NT2/D1 (cell line): ENCODE data around the gene HAAO.

Experiments used
- DNase-seq: peaks from one replicate; pipeline ENCODE4 v3.0.0-alpha.2; 2011; ENCODE audit warnings: low read depth, low spot score
- H3K27me3 ChIP-seq: 2 replicates; pipeline ENCODE4 v1.6.0; 2011; ENCODE audit warnings: mild to moderate bottlenecking; ENCODE audit not compliant: insufficient read length, insufficient read depth
- H3K36me3 ChIP-seq: 2 replicates; pipeline ENCODE4 v1.6.1; 2011; ENCODE audit warnings: mild to moderate bottlenecking, low read length, mixed read lengths; ENCODE audit not compliant: insufficient read depth, insufficient read length
- H3K4me1 ChIP-seq: 2 replicates; pipeline ENCODE4 v1.5.1; 2011; ENCODE audit not compliant: insufficient read depth, insufficient read length
- H3K4me3 ChIP-seq: 2 replicates; pipeline ENCODE4 v1.5.1; 2011; ENCODE audit warnings: low read depth; ENCODE audit not compliant: insufficient read length
- H3K9ac ChIP-seq: 2 replicates; pipeline ENCODE4 v1.6.0; 2011; ENCODE audit warnings: low read depth; ENCODE audit not compliant: insufficient read length
- H3K9me3 ChIP-seq: 2 replicates; pipeline ENCODE4 v1.5.1; 2011; ENCODE audit warnings: mild to moderate bottlenecking, low read length; ENCODE audit not compliant: insufficient read depth
- SUZ12 ChIP-seq: IDR thresholded peaks from 2 replicates; pipeline ENCODE4 v1.6.1; 2011; ENCODE audit not compliant: insufficient read length, insufficient read depth; ENCODE audit errors: extremely low read depth
- YY1 ChIP-seq: IDR thresholded peaks from 2 replicates; pipeline ENCODE4 v1.6.1; 2011; ENCODE audit not compliant: insufficient read length, insufficient read depth
- ZNF274 ChIP-seq: IDR thresholded peaks from 2 replicates; pipeline ENCODE4 v1.6.1; 2011; ENCODE audit warnings: mild to moderate bottlenecking, low read depth, low read length

HAAO gene

DNA sequence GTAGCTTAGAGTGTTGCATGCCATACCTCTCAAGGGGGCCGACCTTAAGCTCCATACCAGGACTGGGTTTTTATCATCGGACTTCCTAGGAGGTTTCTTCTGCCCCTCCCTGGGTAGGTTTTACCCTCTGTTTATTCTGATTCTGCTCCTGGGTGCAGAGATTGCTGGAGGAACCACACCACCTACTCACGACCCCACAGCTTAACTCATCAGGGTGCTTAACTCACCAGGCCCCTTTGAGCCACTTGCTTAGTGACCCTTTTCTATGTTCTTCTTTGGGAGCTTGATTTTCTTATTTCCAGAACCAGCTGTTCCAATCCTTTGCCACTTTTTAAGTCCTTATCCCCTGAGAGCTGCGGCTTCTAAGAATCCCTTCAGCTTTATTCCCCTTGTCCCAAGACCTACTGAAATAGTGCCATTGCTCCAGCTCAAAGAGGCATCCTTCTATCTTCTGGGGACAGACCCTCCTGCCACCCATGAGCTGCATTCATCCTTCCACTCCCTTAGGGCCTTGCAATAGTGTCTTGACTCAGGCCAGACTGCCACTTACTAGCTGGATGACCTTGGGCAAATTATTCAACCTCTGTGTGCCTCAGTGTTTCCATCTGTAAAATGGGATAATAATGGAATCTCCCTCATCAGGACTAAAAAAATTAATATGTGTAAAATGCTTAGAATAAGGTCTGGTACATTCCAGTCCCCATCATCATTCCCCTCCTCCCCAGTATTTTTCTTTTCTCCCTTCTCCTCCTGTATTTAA is 34.2 kb downstream of the HAAO start:
- Histone ChIP-seq H3K9me3 (no peaks in the 10 kb centered on the region), H3K36me3 (no peaks in the 10 kb centered on the region), H3K27me3 (no peaks in the 10 kb centered on the region), H3K9ac (no peak overlapping the region), H3K4me1 (peaks cover 15% of the 10 kb centered on the region), H3K4me3 (no peak overlapping the region)
- no peak for DNase-seq
- TF ChIP-seq YY1, result no peak
- no peak for TF ChIP-seq SUZ12
- TF ChIP-seq ZNF274, result no peak

GRCh38 chr2:42756966-42757513 is 35.3 kb downstream of the HAAO start:
- DNase-seq, result no peak

DNA sequence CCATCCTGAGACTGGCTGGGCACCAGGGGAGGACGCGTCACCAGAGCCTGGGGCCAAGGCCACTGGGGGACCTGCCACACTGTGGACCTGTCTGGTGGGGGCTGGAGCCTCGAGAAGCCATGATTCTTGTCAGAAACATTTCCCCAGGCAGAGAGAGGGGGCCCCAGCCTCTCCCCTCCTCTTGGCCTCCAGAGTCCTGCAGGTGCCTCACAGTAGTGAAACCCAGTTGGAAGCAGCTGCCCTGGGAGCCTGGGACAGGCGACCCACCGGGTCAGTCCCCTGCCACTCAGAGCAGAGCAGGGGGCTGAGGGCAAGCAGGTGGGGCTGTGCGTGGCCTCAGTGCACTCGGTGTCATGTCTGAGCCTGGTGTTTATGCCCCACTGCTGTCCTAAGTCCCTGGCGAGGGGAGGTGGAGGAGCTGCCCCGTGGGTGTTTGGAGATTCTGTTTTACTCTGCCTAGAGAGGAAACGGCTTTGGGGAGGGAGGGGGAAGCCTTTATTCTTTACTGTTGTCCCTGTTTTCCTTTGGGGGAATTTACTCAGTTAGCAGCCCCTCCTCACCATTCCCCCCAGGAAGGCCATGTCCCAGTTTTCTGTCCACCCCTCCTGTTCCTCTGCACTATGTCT is 36.1 kb downstream of the HAAO start:
- Histone ChIP-seq H3K9ac (no peak overlapping the region), H3K4me3 (no peak overlapping the region), H3K36me3 (no peaks in the 10 kb centered on the region), H3K9me3 (no peaks in the 10 kb centered on the region), H3K27me3 (no peaks in the 10 kb centered on the region), H3K4me1 (peaks cover 11% of the 10 kb centered on the region)
- DNase-seq, result no peak
- no peak for TF ChIP-seq YY1
- no peak for TF ChIP-seq SUZ12
- TF ChIP-seq ZNF274, result no peak

More at GRCh38 chr2:42756966-42757513, 35.3 kb downstream of the HAAO start:
- Histone ChIP-seq H3K27me3 (no peaks in the 10 kb centered on the region), H3K36me3 (no peaks in the 10 kb centered on the region), H3K9me3 (no peaks in the 10 kb centered on the region), H3K4me1 (peaks cover 15% of the 10 kb centered on the region), H3K4me3 (no peak overlapping the region), H3K9ac (no peak overlapping the region)
- TF ChIP-seq YY1 (no peak), SUZ12 (no peak), ZNF274 (no peak)

DNA sequence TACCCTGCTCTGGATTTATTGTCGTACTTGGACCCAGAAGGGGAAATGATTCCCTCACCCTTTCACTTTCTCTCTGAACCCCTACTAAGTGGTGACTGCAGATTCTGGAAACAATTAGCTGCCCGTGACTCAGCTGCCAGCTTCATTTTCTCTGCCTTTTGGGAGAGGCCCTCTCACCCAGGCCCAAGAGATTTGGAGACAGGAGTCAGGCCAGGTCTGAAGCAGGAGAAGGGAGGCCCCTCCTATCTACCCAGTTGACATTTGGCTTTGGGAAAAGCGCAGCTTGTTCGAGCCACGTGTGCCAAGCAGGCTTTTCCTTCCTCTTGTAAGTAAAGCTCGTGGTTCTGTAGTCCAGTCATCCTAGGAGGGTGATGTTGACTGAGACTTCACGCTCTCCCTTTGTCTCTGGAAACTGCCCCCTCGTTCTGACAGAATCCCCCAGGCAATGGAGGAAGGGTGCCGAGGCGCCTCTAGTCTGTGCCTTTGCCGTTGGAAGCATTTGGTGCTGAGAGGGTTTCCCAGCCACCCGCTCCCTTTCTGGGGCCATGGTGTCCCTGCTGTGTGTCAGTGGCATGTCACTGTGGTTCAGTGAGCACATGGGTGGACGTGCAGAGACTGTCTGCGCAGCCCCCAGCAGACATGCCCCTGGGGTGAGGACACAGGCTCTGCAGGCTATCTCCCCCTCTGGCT is 37.0 kb downstream of the HAAO start:
- no peak overlapping the region for H3K4me3 ChIP-seq
- peak overlapping the region; percentile 50 for H3K9ac ChIP-seq
- H3K36me3 ChIP-seq, result no peaks in the 10 kb centered on the region
- H3K4me1 ChIP-seq, result peaks cover 11% of the 10 kb centered on the region
- no peaks in the 10 kb centered on the region for H3K27me3 ChIP-seq
- H3K9me3 ChIP-seq, result no peaks in the 10 kb centered on the region
- DNase-seq, result no peak
- TF ChIP-seq SUZ12, result no peak
- no peak for TF ChIP-seq YY1
- TF ChIP-seq ZNF274, result no peak

GRCh38 chr2:42754776-42755140 is 37.6 kb downstream of the HAAO start:
- H3K4me3 ChIP-seq, result no peak overlapping the region
- H3K27me3 ChIP-seq, result no peaks in the 10 kb centered on the region
- H3K9me3 ChIP-seq, result no peaks in the 10 kb centered on the region
- H3K9ac ChIP-seq, result no peak overlapping the region
- DNase-seq, result no peak
- H3K36me3 ChIP-seq, result no peaks in the 10 kb centered on the region
- TF ChIP-seq ZNF274 (no peak), SUZ12 (no peak), YY1 (no peak)
- peaks cover 11% of the 10 kb centered on the region for H3K4me1 ChIP-seq

- peaks cover 11% of the 10 kb centered on the region for H3K4me1 ChIP-seq
Measured at GRCh38 chr2:42754021-42754775, 38.2 kb downstream of the HAAO start.

More at GRCh38 chr2:42754021-42754775, 38.2 kb downstream of the HAAO start:
- Histone ChIP-seq H3K9ac (no peak overlapping the region), H3K27me3 (no peaks in the 10 kb centered on the region), H3K9me3 (no peaks in the 10 kb centered on the region), H3K36me3 (no peaks in the 10 kb centered on the region), H3K4me3 (no peak overlapping the region)
- TF ChIP-seq SUZ12, result no peak
- no peak for TF ChIP-seq YY1
- TF ChIP-seq ZNF274, result no peak
- DNase-seq, result no peak
